ENCODE results near the gene BANP.
"Not testable (repeated sequence)": the region's sequence is repeated elsewhere in the genome, so short reads cannot be mapped to it uniquely, and the experiment has no call there.

The BANP gene

DNA sequence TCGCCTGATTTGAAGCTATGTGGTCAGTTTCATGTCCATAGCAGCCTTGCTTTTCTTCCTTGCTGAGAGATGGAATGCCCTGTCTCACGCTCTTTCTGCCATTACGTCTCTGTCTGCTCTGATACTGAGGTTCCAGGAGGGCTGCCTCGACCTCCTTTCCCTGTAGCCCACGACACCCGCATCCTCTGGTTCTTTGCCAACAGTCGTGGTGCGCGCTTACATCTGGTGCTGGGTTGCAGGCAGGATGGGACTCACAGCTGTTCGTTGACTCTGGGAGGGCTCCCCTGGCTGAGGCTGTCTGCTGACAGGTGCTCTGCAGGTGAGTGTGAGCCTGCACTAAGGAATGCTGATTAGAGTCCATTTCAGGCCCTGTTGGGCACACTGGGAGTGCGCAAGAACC, 90.3 kb downstream of the BANP start:
- H3K9ac ChIP-seq (ENCODE audit: low read length); H3K4me1 ChIP-seq (ENCODE audit: control insufficient read depth, insufficient read depth, low read length); H3K27ac ChIP-seq (ENCODE audit: low read depth, low read length); H3K4me3 ChIP-seq (ENCODE audit: low read length); H3K27me3 ChIP-seq (ENCODE audit: control insufficient read depth, insufficient read depth, low read length); H3K36me3 ChIP-seq (ENCODE audit: control insufficient read depth, insufficient read depth, low read length): not testable (repeated sequence)

- H3K4me1 ChIP-seq (ENCODE audit: control insufficient read depth, insufficient read depth, low read length); H3K4me3 ChIP-seq (ENCODE audit: low read length); H3K36me3 ChIP-seq (ENCODE audit: control insufficient read depth, insufficient read depth, low read length); H3K27ac ChIP-seq (ENCODE audit: low read depth, low read length); H3K9ac ChIP-seq (ENCODE audit: low read length); H3K27me3 ChIP-seq (ENCODE audit: control insufficient read depth, insufficient read depth, low read length): not testable (repeated sequence)
Observed at GRCh38 chr16:88041986-88042562, 90.8 kb downstream of the BANP start.

DNA sequence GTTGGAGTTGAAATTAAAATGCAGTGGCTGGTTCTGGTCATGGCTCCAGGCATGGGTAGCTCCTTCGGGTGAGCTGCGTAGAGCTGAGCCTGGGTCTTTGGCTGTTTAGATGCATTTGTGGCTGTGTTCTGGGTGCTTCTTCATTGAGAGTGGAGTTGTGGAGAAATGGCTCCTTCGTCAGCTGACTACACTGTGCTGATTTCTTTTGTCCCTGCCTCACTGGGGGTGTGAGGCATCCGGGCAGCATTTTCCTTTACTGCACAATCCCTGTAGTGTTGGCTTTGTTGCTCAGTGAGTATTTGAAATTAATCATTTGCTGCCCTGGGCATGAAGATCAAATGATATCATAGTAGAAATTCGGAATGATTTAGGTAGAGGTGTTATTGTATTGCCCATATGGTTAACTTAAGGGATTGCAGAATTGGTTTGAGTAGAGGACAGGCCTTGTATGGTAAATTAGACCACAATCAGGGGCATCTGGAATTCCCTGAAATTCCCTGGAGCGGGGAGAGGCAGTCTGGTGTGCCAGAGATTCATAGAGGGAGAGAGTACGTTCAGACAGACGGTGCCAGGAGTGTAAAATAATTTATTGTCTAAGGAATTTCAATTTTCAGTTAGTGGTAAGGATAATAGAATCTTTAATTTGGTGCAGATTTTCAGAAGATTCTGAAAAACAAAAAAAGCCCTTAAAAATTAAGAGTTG, 92.1 kb downstream of the BANP start:
- not testable (repeated sequence) for H3K9ac ChIP-seq (ENCODE audit: low read length); H3K4me1 ChIP-seq (ENCODE audit: control insufficient read depth, insufficient read depth, low read length); H3K36me3 ChIP-seq (ENCODE audit: control insufficient read depth, insufficient read depth, low read length); H3K27ac ChIP-seq (ENCODE audit: low read depth, low read length); H3K27me3 ChIP-seq (ENCODE audit: control insufficient read depth, insufficient read depth, low read length); H3K4me3 ChIP-seq (ENCODE audit: low read length)

DNA sequence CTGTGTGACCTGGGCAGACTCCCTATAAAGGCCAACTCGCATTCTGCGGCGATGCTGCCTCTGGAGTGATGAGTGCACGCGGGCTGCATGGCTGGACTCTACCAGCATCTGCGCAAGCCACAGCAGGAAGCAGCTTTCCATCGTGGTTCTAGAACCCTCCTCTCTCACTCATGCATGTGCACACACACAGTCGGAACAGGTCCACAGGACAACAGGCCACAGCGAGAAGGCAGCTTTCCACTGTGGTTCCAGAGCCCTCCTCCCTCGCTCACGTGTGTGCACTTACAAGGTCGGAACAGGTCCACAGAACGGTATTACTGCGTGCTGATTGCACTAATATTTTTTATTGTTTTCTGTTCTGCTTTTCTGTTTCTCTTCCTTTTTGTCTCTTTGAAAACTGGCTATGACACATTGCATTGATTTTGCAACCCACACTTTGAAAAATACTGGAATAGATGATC, 92.9 kb downstream of the BANP start:
- H3K4me3 ChIP-seq (ENCODE audit: low read length); H3K9ac ChIP-seq (ENCODE audit: low read length); H3K4me1 ChIP-seq (ENCODE audit: control insufficient read depth, insufficient read depth, low read length); H3K27me3 ChIP-seq (ENCODE audit: control insufficient read depth, insufficient read depth, low read length); H3K36me3 ChIP-seq (ENCODE audit: control insufficient read depth, insufficient read depth, low read length); H3K27ac ChIP-seq (ENCODE audit: low read depth, low read length): not testable (repeated sequence)

- H3K4me3 ChIP-seq (ENCODE audit: low read length); H3K9ac ChIP-seq (ENCODE audit: low read length); H3K27me3 ChIP-seq (ENCODE audit: control insufficient read depth, insufficient read depth, low read length); H3K27ac ChIP-seq (ENCODE audit: low read depth, low read length); H3K4me1 ChIP-seq (ENCODE audit: control insufficient read depth, insufficient read depth, low read length); H3K36me3 ChIP-seq (ENCODE audit: control insufficient read depth, insufficient read depth, low read length): not testable (repeated sequence)
Observed at GRCh38 chr16:88045361-88045760, 94.1 kb downstream of the BANP start.

DNA sequence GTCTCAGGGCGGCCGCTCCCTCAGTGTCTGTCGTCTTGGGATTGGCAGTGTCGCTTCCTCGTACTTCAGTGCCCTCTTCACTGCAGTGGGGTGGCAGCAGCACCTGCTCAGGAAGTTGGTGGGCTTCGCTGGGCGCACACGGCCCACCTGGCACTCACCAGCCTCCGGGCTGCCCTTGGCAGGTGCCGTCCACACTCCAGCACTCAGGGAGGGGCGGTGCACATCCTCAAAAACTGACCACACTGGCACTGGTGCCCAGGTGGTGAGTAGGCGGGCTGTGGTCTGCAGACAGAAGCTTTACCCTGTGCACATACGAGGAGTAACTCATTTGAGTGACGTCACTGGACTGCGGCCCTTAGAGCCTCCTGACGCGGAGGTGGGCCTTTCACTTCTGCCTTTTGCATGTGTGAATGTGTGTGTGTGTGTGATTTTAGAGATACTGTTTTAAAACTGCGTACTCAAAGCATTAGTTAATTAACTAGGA, 94.6 kb downstream of the BANP start:
- no peaks in the 10 kb centered on the region for H3K4me1 ChIP-seq (ENCODE audit: control insufficient read depth, insufficient read depth, low read length)
- H3K36me3 ChIP-seq (ENCODE audit: control insufficient read depth, insufficient read depth, low read length) = peaks cover 6% of the 10 kb centered on the region
- H3K9ac ChIP-seq (ENCODE audit: low read length) = no peak overlapping the region
- H3K4me3 ChIP-seq (ENCODE audit: low read length) = no peak overlapping the region
- no peaks in the 10 kb centered on the region for H3K27me3 ChIP-seq (ENCODE audit: control insufficient read depth, insufficient read depth, low read length)
- no peak overlapping the region for H3K27ac ChIP-seq (ENCODE audit: low read depth, low read length)

GRCh38 chr16:88047462-88047861, 96.2 kb downstream of the BANP start:
- H3K4me3 ChIP-seq (ENCODE audit: low read length) = no peak overlapping the region
- no peaks in the 10 kb centered on the region for H3K27me3 ChIP-seq (ENCODE audit: control insufficient read depth, insufficient read depth, low read length)
- no peak overlapping the region for H3K9ac ChIP-seq (ENCODE audit: low read length)
- no peaks in the 10 kb centered on the region for H3K4me1 ChIP-seq (ENCODE audit: control insufficient read depth, insufficient read depth, low read length)
- peaks cover 9% of the 10 kb centered on the region for H3K36me3 ChIP-seq (ENCODE audit: control insufficient read depth, insufficient read depth, low read length)
- no peak overlapping the region for H3K27ac ChIP-seq (ENCODE audit: low read depth, low read length)

DNA sequence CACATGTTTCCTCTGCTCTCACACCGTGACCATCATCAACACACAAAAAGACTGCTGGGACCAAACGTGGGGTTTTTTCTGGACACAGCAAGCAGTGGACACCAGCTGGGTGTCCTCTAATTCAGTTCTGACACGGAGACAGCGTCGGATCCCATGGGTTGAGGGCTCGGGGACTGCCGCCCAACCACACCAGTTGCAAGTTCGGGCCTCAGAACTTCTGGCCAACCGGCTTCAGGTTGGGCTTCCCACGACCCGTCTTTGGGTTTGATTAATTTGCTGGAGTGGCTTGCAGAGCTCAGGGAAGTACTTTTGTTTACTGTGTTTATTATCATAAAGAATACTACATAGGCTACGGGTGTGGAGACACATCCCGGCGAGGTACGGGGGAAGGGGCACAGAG, 97.8 kb downstream of the BANP start:
- Histone ChIP-seq H3K27me3 (ENCODE audit: control insufficient read depth, insufficient read depth, low read length) (no peaks in the 10 kb centered on the region), H3K27ac (ENCODE audit: low read depth, low read length) (no peak overlapping the region), H3K9ac (ENCODE audit: low read length) (no peak overlapping the region), H3K4me3 (ENCODE audit: low read length) (no peak overlapping the region), H3K4me1 (ENCODE audit: control insufficient read depth, insufficient read depth, low read length) (no peaks in the 10 kb centered on the region), H3K36me3 (ENCODE audit: control insufficient read depth, insufficient read depth, low read length) (peaks cover 14% of the 10 kb centered on the region)

GRCh38 chr16:88049561-88050545, 98.6 kb downstream of the BANP start:
- H3K27me3 ChIP-seq (ENCODE audit: control insufficient read depth, insufficient read depth, low read length) = no peaks in the 10 kb centered on the region
- peaks cover 14% of the 10 kb centered on the region for H3K36me3 ChIP-seq (ENCODE audit: control insufficient read depth, insufficient read depth, low read length)
- no peak overlapping the region for H3K27ac ChIP-seq (ENCODE audit: low read depth, low read length)
- H3K9ac ChIP-seq (ENCODE audit: low read length) = no peak overlapping the region
- no peaks in the 10 kb centered on the region for H3K4me1 ChIP-seq (ENCODE audit: control insufficient read depth, insufficient read depth, low read length)
- no peak overlapping the region for H3K4me3 ChIP-seq (ENCODE audit: low read length)

- no peak overlapping the region for H3K9ac ChIP-seq (ENCODE audit: low read length)
- H3K27ac ChIP-seq (ENCODE audit: low read depth, low read length) = no peak overlapping the region
- no peak overlapping the region for H3K4me3 ChIP-seq (ENCODE audit: low read length)
- H3K36me3 ChIP-seq (ENCODE audit: control insufficient read depth, insufficient read depth, low read length) = peaks cover 12% of the 10 kb centered on the region
- H3K27me3 ChIP-seq (ENCODE audit: control insufficient read depth, insufficient read depth, low read length) = no peaks in the 10 kb centered on the region
- H3K4me1 ChIP-seq (ENCODE audit: control insufficient read depth, insufficient read depth, low read length) = no peaks in the 10 kb centered on the region
Observed at GRCh38 chr16:88050952-88051660, 99.9 kb downstream of the BANP start.

GRCh38 chr16:88052661-88053060, 101.4 kb downstream of the BANP start:
- no peaks in the 10 kb centered on the region for H3K27me3 ChIP-seq (ENCODE audit: control insufficient read depth, insufficient read depth, low read length)
- H3K36me3 ChIP-seq (ENCODE audit: control insufficient read depth, insufficient read depth, low read length) = peaks cover 15% of the 10 kb centered on the region
- H3K4me1 ChIP-seq (ENCODE audit: control insufficient read depth, insufficient read depth, low read length) = no peaks in the 10 kb centered on the region
- H3K9ac ChIP-seq (ENCODE audit: low read length) = no peak overlapping the region
- H3K4me3 ChIP-seq (ENCODE audit: low read length) = no peak overlapping the region
- no peak overlapping the region for H3K27ac ChIP-seq (ENCODE audit: low read depth, low read length)

DNA sequence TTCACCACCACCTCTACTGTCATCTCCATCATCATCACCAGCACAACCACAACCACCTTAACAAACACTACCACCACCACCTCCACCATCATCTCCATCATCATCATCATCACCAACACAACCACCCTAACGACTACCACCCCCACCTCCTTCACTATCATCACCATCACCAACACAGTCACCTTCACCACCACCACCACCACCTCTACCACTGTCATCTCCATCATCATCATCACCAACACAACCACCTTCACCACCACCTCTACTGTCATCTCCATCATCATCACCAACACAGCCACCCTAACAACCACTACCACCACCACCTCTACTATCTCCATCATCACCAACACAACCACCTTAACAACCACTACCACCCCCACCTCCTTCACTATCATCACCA, 102.2 kb downstream of the BANP start:
- peaks cover 15% of the 10 kb centered on the region for H3K36me3 ChIP-seq (ENCODE audit: control insufficient read depth, insufficient read depth, low read length)
- H3K27ac ChIP-seq (ENCODE audit: low read depth, low read length); H3K4me1 ChIP-seq (ENCODE audit: control insufficient read depth, insufficient read depth, low read length); H3K9ac ChIP-seq (ENCODE audit: low read length); H3K27me3 ChIP-seq (ENCODE audit: control insufficient read depth, insufficient read depth, low read length); H3K4me3 ChIP-seq (ENCODE audit: low read length): not testable (repeated sequence)

Measured in rectal smooth muscle tissue (tissue), 1 donor.